IPS-15b (cell line): ENCODE data around the gene LTB.

Source experiments
- H3K27me3 ChIP-seq: one replicate; pipeline ENCODE4 v1.6.1; 2013; ENCODE audit warnings: low read length; ENCODE audit not compliant: control insufficient read depth, insufficient read depth
- H3K36me3 ChIP-seq: one replicate; pipeline ENCODE4 v1.6.1; 2013; ENCODE audit warnings: low read length; ENCODE audit not compliant: control insufficient read depth, insufficient read depth
- H3K4me1 ChIP-seq: one replicate; pipeline ENCODE4 v1.6.1; 2013; ENCODE audit warnings: mild to moderate bottlenecking, low read length; ENCODE audit not compliant: control insufficient read depth, insufficient read depth
- H3K4me3 ChIP-seq: one replicate; pipeline ENCODE4 v1.5.1; 2013; ENCODE audit warnings: low read depth, low read length
- H3K9ac ChIP-seq: one replicate; pipeline ENCODE4 v1.6.1; 2013; ENCODE audit warnings: low read depth, mild to moderate bottlenecking, low read length
- H3K9me3 ChIP-seq: one replicate; pipeline ENCODE4 v1.6.1; 2013; ENCODE audit warnings: mild to moderate bottlenecking, low read length; ENCODE audit not compliant: control insufficient read depth, insufficient read depth

The LTB gene

GRCh38 chr6:31582230-31582643 lies at the start of gene LTB:
TSS of gene LTB (minus strand) at chr6:31582424. CDS start at chr6:31582417, 7 bp downstream.
- Histone ChIP-seq H3K4me1 (peaks cover 13% of the 10 kb centered on the region), H3K4me3 (peak within 1 kb of the TSS; percentile 82), H3K36me3 (no peaks in the 10 kb centered on the region), H3K9me3 (no peaks in the 10 kb centered on the region), H3K27me3 (peaks cover 16% of the 10 kb centered on the region), H3K9ac (peak within 1 kb of the TSS; percentile 79)

GRCh38 chr6:31631681-31632278 lies 49.6 kb upstream of the LTB start:
- Histone ChIP-seq H3K9me3 (no peaks in the 10 kb centered on the region), H3K4me3 (no peak overlapping the region), H3K9ac (no peak overlapping the region), H3K27me3 (no peaks in the 10 kb centered on the region), H3K36me3 (peaks cover 94% of the 10 kb centered on the region), H3K4me1 (no peaks in the 10 kb centered on the region)

GRCh38 chr6:31631209-31631608 lies 49.0 kb upstream of the LTB start:
- peaks cover 94% of the 10 kb centered on the region for H3K36me3 ChIP-seq
- H3K4me3 ChIP-seq: no peak overlapping the region
- H3K9me3 ChIP-seq: no peaks in the 10 kb centered on the region
- no peaks in the 10 kb centered on the region for H3K4me1 ChIP-seq
- H3K27me3 ChIP-seq: no peaks in the 10 kb centered on the region
- no peak overlapping the region for H3K9ac ChIP-seq

- Histone ChIP-seq H3K9me3 (no peaks in the 10 kb centered on the region), H3K4me3 (no peak overlapping the region), H3K4me1 (no peaks in the 10 kb centered on the region), H3K9ac (no peak overlapping the region), H3K36me3 (peaks cover 94% of the 10 kb centered on the region), H3K27me3 (no peaks in the 10 kb centered on the region)
Observed at GRCh38 chr6:31630177-31630934, 48.1 kb upstream of the LTB start.

- H3K36me3 ChIP-seq: peaks cover 94% of the 10 kb centered on the region
Observed at GRCh38 chr6:31629014-31629413, 46.8 kb upstream of the LTB start.

GRCh38 chr6:31627690-31628287 lies 45.6 kb upstream of the LTB start:
- Histone ChIP-seq H3K27me3 (no peaks in the 10 kb centered on the region), H3K9ac (no peak overlapping the region), H3K36me3 (peaks cover 95% of the 10 kb centered on the region), H3K4me1 (no peaks in the 10 kb centered on the region), H3K4me3 (no peak overlapping the region), H3K9me3 (no peaks in the 10 kb centered on the region)

More at GRCh38 chr6:31629014-31629413, 46.8 kb upstream of the LTB start:
- H3K27me3 ChIP-seq: no peaks in the 10 kb centered on the region
- no peak overlapping the region for H3K9ac ChIP-seq
- H3K4me3 ChIP-seq: no peak overlapping the region
- no peaks in the 10 kb centered on the region for H3K4me1 ChIP-seq
- H3K9me3 ChIP-seq: no peaks in the 10 kb centered on the region

GRCh38 chr6:31626952-31627351 lies 44.7 kb upstream of the LTB start:
- Histone ChIP-seq H3K9ac (no peak overlapping the region), H3K9me3 (no peaks in the 10 kb centered on the region), H3K4me3 (no peak overlapping the region), H3K27me3 (no peaks in the 10 kb centered on the region), H3K36me3 (peaks cover 90% of the 10 kb centered on the region), H3K4me1 (peaks cover 5% of the 10 kb centered on the region)

GRCh38 chr6:31624070-31624469 lies 41.8 kb upstream of the LTB start:
- no peak overlapping the region for H3K9ac ChIP-seq
- H3K4me1 ChIP-seq: peaks cover 5% of the 10 kb centered on the region
- H3K27me3 ChIP-seq: no peaks in the 10 kb centered on the region
- peaks cover 66% of the 10 kb centered on the region for H3K36me3 ChIP-seq
- H3K4me3 ChIP-seq: no peak overlapping the region
- no peaks in the 10 kb centered on the region for H3K9me3 ChIP-seq

- Histone ChIP-seq H3K36me3 (peaks cover 52% of the 10 kb centered on the region), H3K4me3 (peak overlapping the region; percentile 91)
Observed at GRCh38 chr6:31622684-31623091, 40.5 kb upstream of the LTB start.

GRCh38 chr6:31621991-31622390 lies 39.8 kb upstream of the LTB start:
- Histone ChIP-seq H3K9me3 (no peaks in the 10 kb centered on the region), H3K36me3 (peaks cover 45% of the 10 kb centered on the region), H3K27me3 (no peaks in the 10 kb centered on the region), H3K4me3 (peak overlapping the region; percentile 91), H3K4me1 (peaks cover 5% of the 10 kb centered on the region), H3K9ac (peak overlapping the region; percentile 98)

More at GRCh38 chr6:31622684-31623091, 40.5 kb upstream of the LTB start:
- peaks cover 5% of the 10 kb centered on the region for H3K4me1 ChIP-seq
- no peaks in the 10 kb centered on the region for H3K27me3 ChIP-seq
- peak overlapping the region; percentile 98 for H3K9ac ChIP-seq
- no peaks in the 10 kb centered on the region for H3K9me3 ChIP-seq

- Histone ChIP-seq H3K9me3 (no peaks in the 10 kb centered on the region), H3K9ac (peak overlapping the region; percentile 98), H3K27me3 (no peaks in the 10 kb centered on the region), H3K36me3 (peaks cover 40% of the 10 kb centered on the region), H3K4me1 (peaks cover 5% of the 10 kb centered on the region), H3K4me3 (peak overlapping the region; percentile 91)
Observed at GRCh38 chr6:31621320-31621939, 39.2 kb upstream of the LTB start.
